ENCODE data around the gene HOXA9. TPM values are rescaled to one million over a fixed set of nuclear protein-coding genes. Genes with fewer than 3 reads are reported as not detected.

HOXA9 gene
- total RNA-seq, 2 experiments from 2014 or later: not detected

- POLR2A ChIA-PET: no interaction called here
- DNase-seq: no peak
- H3K4me1 Mint-ChIP-seq: no peaks in the 10 kb centered on the region
These were observed 40.2 kb downstream of the HOXA9 start for GRCh38 chr7:27124902-27125689.

DNA sequence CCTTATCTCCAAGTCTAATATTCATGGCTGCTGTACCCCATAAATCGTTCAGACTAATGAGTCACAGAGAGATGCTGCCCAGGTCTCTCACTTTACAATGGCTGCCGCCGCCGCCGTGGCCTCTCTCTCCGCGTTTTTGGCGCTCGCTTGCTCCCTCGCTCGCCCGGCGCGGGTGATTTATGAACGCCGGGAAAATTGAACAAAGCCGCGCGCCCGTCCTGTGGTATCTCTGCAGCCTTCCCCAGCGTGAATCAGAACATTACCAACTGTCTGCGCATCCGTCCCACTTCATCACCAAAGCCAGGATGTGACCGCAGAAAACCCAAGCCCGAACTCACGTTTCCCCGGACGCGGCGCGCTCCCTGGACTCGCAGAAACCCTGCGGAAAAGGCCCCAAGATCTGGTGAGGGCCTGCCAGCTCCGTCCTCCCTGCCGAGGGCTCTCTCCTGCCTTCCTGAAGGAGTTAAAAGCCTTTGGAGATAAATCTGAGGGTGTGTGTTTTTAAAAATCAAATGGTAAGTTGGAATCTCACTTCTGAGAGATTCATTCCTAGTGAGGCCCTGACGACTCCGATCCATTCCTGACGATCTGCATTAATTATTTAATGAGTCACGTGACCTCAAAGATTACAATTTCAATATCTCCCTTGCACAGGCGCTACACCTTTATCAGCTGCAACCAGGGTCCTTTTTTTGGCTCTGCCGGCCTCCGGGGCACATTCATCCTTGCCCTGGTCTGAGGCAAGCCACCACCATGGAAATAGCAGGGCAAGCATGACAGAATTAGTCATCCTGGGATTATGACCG is 41.0 kb downstream of the HOXA9 start:
- Mint-ChIP-seq H3K4me1 (no peaks in the 10 kb centered on the region), H3K4me3 (no peak overlapping the region), H3K9me3 (no peaks in the 10 kb centered on the region), H3K36me3 (no peaks in the 10 kb centered on the region), H3K27me3 (peaks cover 21% of the 10 kb centered on the region), H3K27ac (no peak overlapping the region)
- POLR2A ChIA-PET: no interaction called here
- ATAC-seq (ENCODE audit: low read depth): no peak
- DNase-seq: no peak

More at GRCh38 chr7:27124902-27125689, 40.2 kb downstream of the HOXA9 start:
- no peaks in the 10 kb centered on the region for H3K36me3 Mint-ChIP-seq
- no peak for ATAC-seq (ENCODE audit: low read depth)
- no peak overlapping the region for H3K4me3 Mint-ChIP-seq
- no peaks in the 10 kb centered on the region for H3K9me3 Mint-ChIP-seq
- peaks cover 19% of the 10 kb centered on the region for H3K27me3 Mint-ChIP-seq
- no peak overlapping the region for H3K27ac Mint-ChIP-seq

- Mint-ChIP-seq H3K27ac (no peak overlapping the region), H3K36me3 (no peaks in the 10 kb centered on the region), H3K9me3 (no peaks in the 10 kb centered on the region), H3K4me1 (no peaks in the 10 kb centered on the region), H3K27me3 (peaks cover 25% of the 10 kb centered on the region), H3K4me3 (no peak overlapping the region)
- ATAC-seq (ENCODE audit: low read depth): no peak
- POLR2A ChIA-PET: no interaction called here
- no peak for DNase-seq
These were observed 41.8 kb downstream of the HOXA9 start for GRCh38 chr7:27123477-27124053.

DNA sequence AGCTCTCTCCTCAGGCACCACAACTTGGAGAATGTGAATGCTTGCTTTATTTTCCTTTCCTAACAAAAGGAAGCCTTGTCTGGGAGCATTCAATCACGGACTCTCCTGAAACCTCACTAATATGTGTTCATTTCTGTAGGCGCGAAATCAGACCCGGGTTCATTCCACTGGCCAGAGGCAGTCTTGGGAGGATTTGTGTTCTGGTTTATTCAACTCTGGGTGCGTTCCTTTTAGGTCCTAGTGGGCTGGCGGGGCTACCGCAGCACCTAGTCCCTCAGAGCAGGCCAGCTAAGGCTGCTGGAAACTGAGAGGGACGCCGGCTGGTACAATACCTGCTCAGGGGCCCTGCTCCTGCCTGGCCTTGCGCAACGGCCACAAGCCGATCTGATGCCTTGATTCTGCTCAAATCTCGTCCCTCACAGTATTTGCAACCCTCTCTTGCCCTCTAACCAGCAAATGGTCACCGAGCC is 42.3 kb downstream of the HOXA9 start:
- no peak for ATAC-seq (ENCODE audit: low read depth)
- Mint-ChIP-seq H3K36me3 (no peaks in the 10 kb centered on the region), H3K4me3 (no peak overlapping the region), H3K27me3 (peaks cover 25% of the 10 kb centered on the region), H3K9me3 (no peaks in the 10 kb centered on the region), H3K27ac (no peak overlapping the region), H3K4me1 (no peaks in the 10 kb centered on the region)
- DNase-seq: no peak
- POLR2A ChIA-PET: no interaction called here

DNA sequence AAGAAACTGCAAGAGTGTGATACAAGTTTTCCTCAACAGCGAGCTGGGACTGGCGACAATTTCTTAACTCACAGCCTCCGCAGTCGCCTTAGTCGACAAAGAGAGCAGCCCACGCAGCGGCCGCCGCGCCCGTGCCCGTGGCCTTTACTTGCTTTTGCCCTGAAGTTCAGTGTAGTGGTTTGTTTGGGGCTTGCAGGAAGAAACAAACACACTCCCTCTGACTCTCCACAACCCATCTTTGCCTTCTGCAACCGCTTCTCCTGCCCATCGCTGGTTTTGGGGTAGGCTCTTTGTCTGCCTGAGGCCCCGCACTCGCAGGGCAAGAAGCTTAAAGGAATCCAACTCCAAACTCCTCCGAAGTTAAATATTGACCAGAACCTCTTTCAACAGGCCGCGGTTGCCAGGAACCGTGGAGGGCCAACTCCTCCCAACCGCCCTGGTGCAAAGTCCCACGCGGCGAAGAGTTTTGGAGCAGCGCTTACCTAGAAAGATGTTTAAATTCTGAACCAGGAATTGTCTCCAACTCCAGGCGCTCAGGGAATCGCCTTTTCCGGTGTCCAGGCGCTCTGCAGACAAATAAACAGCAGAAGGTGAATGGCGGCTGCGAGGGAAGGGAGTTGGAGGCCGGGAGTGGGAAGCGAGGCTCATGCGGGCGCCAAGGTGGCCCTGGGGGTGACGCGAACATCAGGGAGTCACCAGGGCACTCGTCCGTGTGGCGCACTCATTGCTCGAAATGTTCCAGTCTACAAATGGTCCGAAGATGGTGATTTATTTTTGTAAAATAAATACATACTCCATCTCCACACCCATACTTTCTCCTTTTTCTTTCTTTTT is 43.0 kb downstream of the HOXA9 start:
- no peak for ATAC-seq (ENCODE audit: low read depth)
- Mint-ChIP-seq H3K27me3 (peaks cover 18% of the 10 kb centered on the region), H3K36me3 (no peaks in the 10 kb centered on the region), H3K27ac (no peak overlapping the region), H3K9me3 (no peaks in the 10 kb centered on the region), H3K4me3 (no peak overlapping the region), H3K4me1 (no peaks in the 10 kb centered on the region)
- DNase-seq: no peak
- POLR2A ChIA-PET: no interaction called here

DNA sequence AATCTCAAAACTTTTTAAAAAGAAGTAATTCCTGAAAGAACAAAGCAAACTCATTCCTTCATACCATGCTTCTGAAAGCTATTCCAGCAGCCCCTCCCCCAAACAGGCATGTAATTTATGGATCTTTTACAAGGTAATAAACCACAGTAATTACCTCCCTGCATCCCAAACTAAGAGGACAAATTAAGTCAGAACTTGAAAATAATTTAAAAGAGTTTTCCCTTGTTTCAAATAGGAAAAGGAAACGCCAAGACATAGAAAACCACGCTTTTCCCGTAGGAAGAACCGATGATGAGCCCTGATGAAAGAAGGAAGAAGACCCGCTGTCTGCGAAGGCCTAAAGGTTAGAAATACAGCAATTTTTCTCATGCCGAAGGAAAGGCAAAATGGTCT is 43.7 kb downstream of the HOXA9 start:
- POLR2A ChIA-PET: no interaction called here
- DNase-seq: no peak
- no peaks in the 10 kb centered on the region for H3K9me3 Mint-ChIP-seq
- H3K4me3 Mint-ChIP-seq: no peak overlapping the region
- H3K36me3 Mint-ChIP-seq: no peaks in the 10 kb centered on the region
- ATAC-seq (ENCODE audit: low read depth): no peak
- H3K27ac Mint-ChIP-seq: no peak overlapping the region
- H3K27me3 Mint-ChIP-seq: peaks cover 13% of the 10 kb centered on the region
- H3K4me1 Mint-ChIP-seq: no peaks in the 10 kb centered on the region

DNA sequence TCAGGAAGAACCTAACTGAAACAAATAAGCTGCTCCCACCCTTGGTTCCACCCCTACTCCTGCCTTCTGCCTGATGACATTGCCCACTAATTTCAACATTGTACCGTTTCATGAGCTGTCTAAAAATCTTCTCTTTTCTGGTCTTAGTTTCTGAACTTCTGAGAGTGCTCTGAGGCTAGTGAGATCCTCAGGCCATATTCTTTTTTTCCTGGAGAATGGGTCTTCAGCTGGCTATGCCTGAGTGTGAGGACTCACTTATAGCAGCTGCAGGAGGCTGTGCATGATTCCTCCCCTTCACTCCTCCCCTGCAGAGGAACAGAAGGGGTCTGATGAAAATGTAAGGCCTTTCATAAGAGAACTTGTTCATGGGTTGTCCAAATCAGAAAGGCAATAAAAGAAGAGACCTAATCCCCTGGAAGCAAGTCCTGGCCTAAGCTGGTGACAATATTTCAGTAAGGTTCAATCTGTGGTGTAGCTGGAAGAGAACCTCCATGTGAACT is 45.9 kb downstream of the HOXA9 start:
- no peak for DNase-seq
- ATAC-seq (ENCODE audit: low read depth): no peak
- no peak overlapping the region for H3K27ac Mint-ChIP-seq
- no peaks in the 10 kb centered on the region for H3K36me3 Mint-ChIP-seq
- H3K9me3 Mint-ChIP-seq: no peaks in the 10 kb centered on the region
- POLR2A ChIA-PET: no interaction called here
- no peaks in the 10 kb centered on the region for H3K4me1 Mint-ChIP-seq
- no peak overlapping the region for H3K4me3 Mint-ChIP-seq
- peaks cover 6% of the 10 kb centered on the region for H3K27me3 Mint-ChIP-seq

- no peak for DNase-seq
- POLR2A ChIA-PET: no interaction called here
- Mint-ChIP-seq H3K9me3 (no peaks in the 10 kb centered on the region), H3K27ac (no peak overlapping the region), H3K4me3 (no peak overlapping the region), H3K4me1 (no peaks in the 10 kb centered on the region), H3K36me3 (no peaks in the 10 kb centered on the region), H3K27me3 (peaks cover 6% of the 10 kb centered on the region)
- no peak for ATAC-seq (ENCODE audit: low read depth)
These were observed 46.8 kb downstream of the HOXA9 start for GRCh38 chr7:27118580-27118979.

- Mint-ChIP-seq H3K27ac (no peak overlapping the region), H3K27me3 (peaks cover 6% of the 10 kb centered on the region), H3K4me1 (no peaks in the 10 kb centered on the region), H3K4me3 (no peak overlapping the region), H3K36me3 (no peaks in the 10 kb centered on the region), H3K9me3 (no peaks in the 10 kb centered on the region)
- POLR2A ChIA-PET: no interaction called here
- DNase-seq: no peak
- ATAC-seq (ENCODE audit: low read depth): no peak
These were observed 47.3 kb downstream of the HOXA9 start for GRCh38 chr7:27117887-27118491.

DNA sequence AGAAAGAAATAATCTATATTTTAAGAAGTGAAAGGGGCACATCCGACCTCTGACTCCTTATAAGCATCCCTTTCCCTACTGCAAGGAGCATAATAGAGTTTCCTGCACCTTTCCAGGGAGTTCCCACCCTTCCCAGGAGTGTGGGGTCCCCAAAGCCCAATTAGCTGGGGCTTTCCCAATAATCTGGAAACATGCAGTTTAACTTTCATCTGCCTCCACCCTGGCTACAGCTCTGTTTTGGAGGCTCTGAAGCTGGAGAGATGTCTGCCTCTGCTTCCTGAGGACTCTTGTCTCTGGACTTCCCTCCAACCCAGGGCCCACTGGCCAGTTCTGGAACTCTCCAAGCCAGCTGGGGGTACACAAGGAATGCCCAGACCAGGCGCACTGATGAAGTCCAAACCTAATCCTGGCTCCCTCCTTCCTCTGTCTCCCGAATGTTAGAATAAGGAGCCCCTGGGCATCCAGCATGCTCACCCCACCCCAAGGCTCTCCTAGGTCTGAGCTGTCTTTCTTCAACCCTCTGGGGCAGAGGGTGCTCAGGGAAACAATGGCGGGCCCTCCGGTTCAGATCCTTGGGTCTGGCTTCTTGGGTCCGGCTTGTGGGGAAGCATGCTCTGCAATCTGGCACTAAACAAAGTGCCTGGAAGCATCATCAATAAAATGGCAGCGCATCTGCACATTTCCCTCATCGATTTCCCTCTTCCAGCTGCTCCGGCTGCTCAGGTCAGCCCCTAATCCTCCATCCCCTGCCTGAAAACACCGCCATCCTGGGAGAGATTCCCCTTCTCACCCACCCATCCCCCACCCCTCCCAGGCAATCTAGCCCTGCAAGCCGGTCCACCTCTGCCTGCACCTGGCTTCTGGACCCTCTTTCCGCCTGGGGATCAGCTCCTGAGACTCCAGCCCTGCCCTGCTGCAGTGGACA is 48.1 kb downstream of the HOXA9 start:
- POLR2A ChIA-PET: no interaction called here
- ATAC-seq (ENCODE audit: low read depth) (no peak), DNase-seq (no peak)
- Mint-ChIP-seq H3K27ac (no peak overlapping the region), H3K36me3 (no peaks in the 10 kb centered on the region), H3K4me3 (no peak overlapping the region), H3K4me1 (no peaks in the 10 kb centered on the region), H3K27me3 (peaks cover 6% of the 10 kb centered on the region), H3K9me3 (no peaks in the 10 kb centered on the region)

DNA sequence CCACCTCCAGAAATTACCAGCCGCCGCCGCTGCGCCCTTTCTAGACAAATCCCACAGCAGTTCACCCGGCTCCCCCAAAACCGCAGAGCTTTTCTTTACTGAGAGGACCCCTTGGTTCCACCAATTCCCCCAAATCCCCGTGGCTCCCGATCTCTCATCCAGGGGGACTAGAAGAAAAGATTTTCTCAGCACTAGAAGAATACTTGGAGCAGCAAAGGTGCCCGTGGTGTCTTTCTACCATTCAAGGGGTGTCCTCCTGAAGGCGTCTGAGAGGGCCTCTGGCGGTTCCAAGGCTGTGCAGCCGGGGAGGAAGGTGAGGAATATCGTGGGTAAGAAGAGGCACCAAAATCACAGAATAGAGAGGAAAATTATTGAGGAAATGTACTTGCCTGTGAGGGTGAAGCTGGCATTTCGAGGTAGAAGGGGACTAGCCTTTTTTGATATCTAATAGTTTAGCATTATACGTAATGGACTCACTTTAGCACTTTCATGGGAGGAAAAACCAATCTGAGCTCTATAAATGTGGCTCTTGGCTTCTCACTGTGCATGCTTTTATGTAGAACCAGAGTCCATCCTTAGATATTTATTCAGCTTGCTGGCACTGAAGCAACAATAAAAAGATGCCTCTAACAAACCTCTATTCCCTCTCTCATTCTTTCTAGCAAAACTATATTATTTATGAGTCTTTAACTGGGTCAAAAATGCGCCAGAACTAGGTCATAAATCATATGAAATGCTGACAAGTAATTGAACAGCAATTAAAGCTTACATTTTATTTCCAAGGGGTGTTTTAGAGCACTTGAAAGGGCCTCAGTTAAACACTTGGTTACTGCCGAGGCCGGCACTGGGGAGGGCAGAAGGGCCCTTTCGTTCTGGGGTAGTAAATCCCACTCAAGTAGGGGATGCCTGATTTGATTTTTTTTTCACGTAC is 49.0 kb downstream of the HOXA9 start:
- H3K27me3 Mint-ChIP-seq: peaks cover 9% of the 10 kb centered on the region
- H3K36me3 Mint-ChIP-seq: no peaks in the 10 kb centered on the region
- no peak overlapping the region for H3K4me3 Mint-ChIP-seq
- no peak overlapping the region for H3K27ac Mint-ChIP-seq
- POLR2A ChIA-PET: no interaction called here
- H3K4me1 Mint-ChIP-seq: no peaks in the 10 kb centered on the region
- ATAC-seq (ENCODE audit: low read depth) (no peak), DNase-seq (no peak)
- H3K9me3 Mint-ChIP-seq: no peaks in the 10 kb centered on the region

Measured in activated naive CD8-positive, alpha-beta T cell treated with anti-CD3 and anti-CD28 coated beads, Interleukin-2, amount 10 ng/mL, durations not matched to agents 7 days and 5 days (primary cell).